Loucy (cell line): ENCODE measurements around the gene MAN1B1.

Experiments used
- CTCF ChIP-seq: fragments of 200-600 bp; sonication (generic); conservative IDR thresholded peaks from 2 replicates; pipeline ENCODE4 v1.5.1; 2014; ENCODE audit warnings: mild to moderate bottlenecking, antibody characterized with exemption, low read length
- EZH2phosphoT487 ChIP-seq: fragments of 200-600 bp; IDR thresholded peaks from 2 replicates; pipeline ENCODE4 v1.6.1; 2018; ENCODE audit warnings: antibody characterized with exemption, mild to moderate bottlenecking, moderate library complexity, borderline replicate concordance

GRCh38 chr9:137103206-137103999 is 16.6 kb downstream of the MAN1B1 start:
- TF ChIP-seq CTCF (no peak), EZH2phosphoT487 (no peak)
